MCF 10A (cell line): Measurements from ENCODE around the gene DSCAML1. TPM values are rescaled to one million over a fixed set of nuclear protein-coding genes. Genes with fewer than 3 reads are reported as not detected.

Experiments used
- BruUV-seq: library from RNA; stranded (reverse); fragments of 400-500 nt; replicated peaks from 2 replicates; lab custom pipeline; 2021; lab: Mats Ljungman, UMichigan
- CTCF ChIA-PET: fragments of 300-600 bp; sonication (Branson Sonifier 250); formaldehyde crosslinking; extraction: SDS; loops from one replicate; lab custom pipeline; 2021; ENCODE audit warnings: antibody characterized with exemption, inconsistent platforms; lab: Yijun Ruan, JAX
- POLR2A ChIA-PET: fragments of 300-600, 350-650 bp; sonication (Branson Sonifier 250); formaldehyde crosslinking; extraction: SDS; loops from one replicate; lab custom pipeline; 2020; ENCODE audit warnings: antibody characterized with exemption, inconsistent platforms; lab: Yijun Ruan, JAX
- DNase-seq: peaks from one replicate; pipeline ENCODE4 v3.0.0-alpha.2; 2018; ENCODE audit not compliant: unreplicated experiment
- H3K27ac Mint-ChIP-seq: one replicate; pipeline ENCODE4 v1.8.0; 2022; ENCODE audit warnings: mild to moderate bottlenecking, low read depth, mixed read lengths; ENCODE audit not compliant: unreplicated experiment
- H3K27me3 Mint-ChIP-seq: one replicate; pipeline ENCODE4 v1.8.0; 2022; ENCODE audit warnings: mixed read lengths; ENCODE audit not compliant: insufficient read depth, unreplicated experiment
- H3K36me3 Mint-ChIP-seq: one replicate; pipeline ENCODE4 v1.8.0; 2022; ENCODE audit warnings: mild to moderate bottlenecking, moderate library complexity, mixed read lengths; ENCODE audit not compliant: insufficient read depth, unreplicated experiment
- H3K4me1 Mint-ChIP-seq: one replicate; pipeline ENCODE4 v1.8.0; 2022; ENCODE audit warnings: mixed read lengths; ENCODE audit not compliant: insufficient read depth, unreplicated experiment
- H3K4me3 Mint-ChIP-seq: one replicate; pipeline ENCODE4 v1.8.0; 2022; ENCODE audit warnings: mild to moderate bottlenecking, moderate library complexity, mixed read lengths; ENCODE audit not compliant: unreplicated experiment
- H3K9me3 Mint-ChIP-seq: one replicate; pipeline ENCODE4 v1.8.0; 2022; ENCODE audit warnings: mixed read lengths; ENCODE audit not compliant: unreplicated experiment
- CTCF ChIP-seq: fragments of 200-600 bp; IDR thresholded peaks from one replicate; pipeline ENCODE4 v1.8.0; 2022; ENCODE audit warnings: antibody characterized with exemption, mild to moderate bottlenecking; ENCODE audit not compliant: unreplicated experiment
- intact Hi-C: fragments of 100-400 bp; cut with micrococcal nuclease; formaldehyde crosslinking; loops from 2 replicates; pipeline ENCODE4 v1.14.1; 2022
- total RNA-seq: library from RNA; stranded (reverse); gene quantifications from 2 replicates; pipeline ENCODE4 v1.2.3, GENCODE V29; 2022

Gene DSCAML1
- total RNA-seq, 1 experiment from 2014 or later: not detected

GRCh38 chr11:117839380-117839881 is 42.4 kb upstream of the DSCAML1 start:
- Mint-ChIP-seq H3K4me1 (no peaks in the 10 kb centered on the region), H3K27me3 (peaks cover 32% of the 10 kb centered on the region), H3K4me3 (no peak overlapping the region), H3K36me3 (peaks cover 6% of the 10 kb centered on the region), H3K9me3 (no peaks in the 10 kb centered on the region), H3K27ac (no peak overlapping the region)
- intact Hi-C loops: no loop called here
- CTCF ChIA-PET: interaction anchor here (1.0 to 7.7 kb wide), 2 partner anchors 106 to 110 kb away, joined by 3 to 200 read pairs; no protein-coding TSS in a partner anchor
- POLR2A ChIA-PET: no interaction called here
- TF ChIP-seq CTCF: no peak
- no TSS peak for BruUV-seq
- no peak for DNase-seq

- intact Hi-C loops: no loop called here
- Mint-ChIP-seq H3K9me3 (no peaks in the 10 kb centered on the region), H3K4me1 (no peaks in the 10 kb centered on the region), H3K27me3 (peaks cover 32% of the 10 kb centered on the region), H3K4me3 (no peak overlapping the region), H3K27ac (no peak overlapping the region), H3K36me3 (peaks cover 6% of the 10 kb centered on the region)
- TF ChIP-seq CTCF: no peak
- BruUV-seq: no TSS peak
- ChIA-PET POLR2A (no interaction called here), CTCF (interaction anchor here (0.6 to 1.0 kb wide), 2 partner anchors 8 to 110 kb away, joined by 3 read pairs; no protein-coding TSS in a partner anchor)
- DNase-seq: no peak
Observed at GRCh38 chr11:117838901-117839300, 41.9 kb upstream of the DSCAML1 start.

GRCh38 chr11:117837791-117838190 is 40.8 kb upstream of the DSCAML1 start:
- no TSS peak for BruUV-seq
- H3K9me3 Mint-ChIP-seq: no peaks in the 10 kb centered on the region
- no peaks in the 10 kb centered on the region for H3K4me1 Mint-ChIP-seq
- no peak overlapping the region for H3K27ac Mint-ChIP-seq
- no peak for TF ChIP-seq CTCF
- intact Hi-C loops: no loop called here
- DNase-seq: no peak
- ChIA-PET CTCF (interaction anchor here (0.6 to 1.0 kb wide), 3 partner anchors 16 to 120 kb away, joined by 3 to 4 read pairs (median 3); no protein-coding TSS in a partner anchor), POLR2A (no interaction called here)
- peaks cover 32% of the 10 kb centered on the region for H3K27me3 Mint-ChIP-seq
- H3K4me3 Mint-ChIP-seq: no peak overlapping the region
- peaks cover 6% of the 10 kb centered on the region for H3K36me3 Mint-ChIP-seq

DNA sequence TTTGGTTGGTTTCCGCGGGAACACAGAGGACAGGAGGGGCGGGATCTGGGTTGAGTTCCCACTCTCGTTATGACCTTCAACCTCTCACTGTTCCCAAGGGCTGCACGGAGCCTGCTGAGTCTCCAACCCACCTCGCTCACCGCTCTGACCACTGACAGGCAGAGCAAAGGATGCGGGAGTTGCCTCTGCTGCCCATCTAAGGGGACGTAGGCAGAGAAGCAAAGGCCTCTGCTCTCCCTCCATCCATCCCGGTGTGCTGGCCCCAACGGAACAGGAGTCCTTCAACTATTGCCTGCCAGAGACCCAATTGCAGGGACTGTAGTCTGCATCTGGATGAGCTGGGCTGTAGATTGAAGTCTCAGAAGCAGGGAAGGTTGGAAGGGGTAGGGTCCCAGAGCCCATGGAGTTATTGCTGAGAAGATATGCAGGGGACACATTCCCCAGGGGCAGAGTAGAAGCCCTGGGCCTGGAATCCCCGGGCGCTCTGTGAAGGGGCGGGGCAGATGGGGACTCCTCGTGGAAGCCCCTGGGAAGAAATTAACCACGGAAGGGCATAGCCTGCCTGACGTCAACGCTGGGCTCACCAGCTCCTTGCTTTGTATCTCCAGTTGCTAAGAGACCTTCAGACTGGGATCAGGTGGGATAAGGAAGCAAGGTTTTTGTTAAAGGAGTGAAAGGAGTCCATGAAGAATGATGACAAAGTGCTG is 40.2 kb upstream of the DSCAML1 start:
- Mint-ChIP-seq H3K4me1 (no peaks in the 10 kb centered on the region), H3K9me3 (no peaks in the 10 kb centered on the region), H3K4me3 (no peak overlapping the region), H3K36me3 (peaks cover 6% of the 10 kb centered on the region), H3K27me3 (peaks cover 32% of the 10 kb centered on the region), H3K27ac (no peak overlapping the region)
- BruUV-seq: no TSS peak
- POLR2A ChIA-PET: no interaction called here
- intact Hi-C loops: no loop called here
- TF ChIP-seq CTCF: no peak
- CTCF ChIA-PET: interaction anchor here (0.9 to 1.0 kb wide), 2 partner anchors 17 to 110 kb away, joined by 3 to 4 read pairs; no protein-coding TSS in a partner anchor
- no peak for DNase-seq
